K562 (cell line): ENCODE data around the gene SPRED2. TPM values are rescaled to one million over a fixed set of nuclear protein-coding genes. Genes with fewer than 3 reads are reported as not detected.

ENCODE experiments used
- CBFA2T2 ChIP-seq: fragments of 450-650 bp; conservative IDR thresholded peaks from 2 replicates; pipeline ENCODE4 v1.6.1; 2017; ENCODE audit warnings: mild to moderate bottlenecking
- CBX3 ChIP-seq, 2 experiments: IDR thresholded peaks; 1 replicate in 1 of 2; 2 replicates in 1 of 2; pipeline ENCODE4 v1.6.1; 2012; ENCODE audit warnings: inconsistent platforms in 2 of 2, low read length in 2 of 2, borderline replicate concordance in 1 of 2, control low read depth in 1 of 2
- CC2D1A ChIP-seq: fragments of 450-650 bp; IDR thresholded peaks from 2 replicates; pipeline ENCODE4 v1.6.1; 2017; ENCODE audit warnings: mild to moderate bottlenecking
- ELF1 ChIP-seq: fragments of 200-800 bp; sonication (Bioruptor generic); IDR thresholded peaks from 2 replicates; pipeline ENCODE4 v1.6.1; 2016; ENCODE audit warnings: missing genetic modification characterization, missing compliant biosample characterization
- FOS ChIP-seq: IDR thresholded peaks from 3 replicates; pipeline ENCODE4 v1.6.1; 2011; ENCODE audit not compliant: insufficient read length; ENCODE audit errors: extremely low read depth
- L3MBTL2 ChIP-seq: fragments of 450-650 bp; IDR thresholded peaks from 2 replicates; pipeline ENCODE4 v1.6.1; 2016; ENCODE audit warnings: mild to moderate bottlenecking, moderate library complexity
- POLR2AphosphoS2 ChIP-seq: IDR thresholded peaks from 2 replicates; pipeline ENCODE4 v1.6.1; 2012; ENCODE audit warnings: low read length, improper control_type of control experiment
- RBM14 ChIP-seq: fragments of 200-400 bp; formaldehyde crosslinking; IDR thresholded peaks from 2 replicates; pipeline ENCODE4 v1.6.1; 2018; ENCODE audit warnings: low read depth, mild to moderate bottlenecking, low read length, moderate library complexity, borderline replicate concordance; ENCODE audit not compliant: insufficient read depth
- TBL1XR1 ChIP-seq, 2 experiments: IDR thresholded peaks; 2 replicates each; pipeline ENCODE4 v1.6.1; 2012; ENCODE audit warnings: improper control_type of control experiment in 2 of 2, low read length in 2 of 2, mild to moderate bottlenecking in 1 of 2
- U2AF1 ChIP-seq: fragments of 200-400 bp; formaldehyde crosslinking; optimal IDR thresholded peaks from 2 replicates; pipeline ENCODE3; 2017; ENCODE audit warnings: mild to moderate bottlenecking, low read depth, low read length, moderate library complexity
- YBX1 ChIP-seq: fragments of 450-650 bp; IDR thresholded peaks from 2 replicates; pipeline ENCODE4 v1.7.1; 2016; ENCODE audit warnings: mild to moderate bottlenecking
- ZFP30 ChIP-seq: fragments of 250-450 bp; sonication (Bioruptor Pico); IDR thresholded peaks from 2 replicates; pipeline ENCODE4 v1.8.0; 2022; ENCODE audit warnings: moderate library complexity, mild to moderate bottlenecking, inconsistent platforms, borderline replicate concordance
- ZNF583 ChIP-seq: fragments of 250-450 bp; sonication (Bioruptor Pico); IDR thresholded peaks from 2 replicates; pipeline ENCODE4 v1.4.0; 2020
- polyA plus RNA-seq, 8 experiments: library from polyadenylated mRNA; depleted of rRNA in 4 of 8; stranded (reverse) in 5 of 8; unstranded in 3 of 8; fragments of >200 nt; fragmentation: Nextera tagmentation in 2 of 8; fragmentation: Illumina TruSeq in 1 of 8; extraction: Ambion mirVana in 2 of 8; extraction: Trizol in 1 of 8; gene quantifications; 2 replicates each; pipeline versions ENCODE4 v1.2.1 to v1.2.3, GENCODE V29; 2011 to 2014; ENCODE audit warnings: inconsistent platforms in 1 of 8, missing spikeins in 1 of 8
- total RNA-seq, 7 experiments: library from RNA; depleted of rRNA in 6 of 7; stranded (reverse); fragments of >200 nt in 6 of 7; fragmentation: Illumina TruSeq in 2 of 7; extraction: Trizol in 2 of 7; gene quantifications; 2 replicates each; pipeline versions ENCODE4 v1.2.1 to v1.2.3, GENCODE V29; 2011 to 2021; ENCODE audit warnings: low replicate concordance in 1 of 7
- TF ChIP-seq, protein P1 (sequence below): sonication (generic); formaldehyde crosslinking; IDR thresholded peaks from 2 replicates; pipeline ENCODE4 v1.8.0; 2022; ENCODE audit warnings: mild to moderate bottlenecking, missing genetic modification reagents
- TF ChIP-seq, protein P2 (sequence below), 2 experiments: fragments of 450-650 bp; formaldehyde crosslinking in 1 of 2; IDR thresholded peaks; 2 replicates each; pipeline versions ENCODE4 v1.4.0 to v1.6.1; 2014 to 2020; ENCODE audit warnings: mild to moderate bottlenecking in 2 of 2, borderline replicate concordance in 1 of 2, low read depth in 1 of 2
- TF ChIP-seq, protein P3 (sequence below): fragments of 450-650 bp; IDR thresholded peaks from 2 replicates; pipeline ENCODE4 v1.6.1; 2014; ENCODE audit warnings: low read depth, mild to moderate bottlenecking, moderate library complexity, borderline replicate concordance

SPRED2 gene
- total and polyA plus RNA-seq, 9 of the 15 experiments (the other 6 are each of a cell fraction or from before 2014, with no cell fraction given): 4.6 to 50.8 (median 14.1) TPM

DNA sequence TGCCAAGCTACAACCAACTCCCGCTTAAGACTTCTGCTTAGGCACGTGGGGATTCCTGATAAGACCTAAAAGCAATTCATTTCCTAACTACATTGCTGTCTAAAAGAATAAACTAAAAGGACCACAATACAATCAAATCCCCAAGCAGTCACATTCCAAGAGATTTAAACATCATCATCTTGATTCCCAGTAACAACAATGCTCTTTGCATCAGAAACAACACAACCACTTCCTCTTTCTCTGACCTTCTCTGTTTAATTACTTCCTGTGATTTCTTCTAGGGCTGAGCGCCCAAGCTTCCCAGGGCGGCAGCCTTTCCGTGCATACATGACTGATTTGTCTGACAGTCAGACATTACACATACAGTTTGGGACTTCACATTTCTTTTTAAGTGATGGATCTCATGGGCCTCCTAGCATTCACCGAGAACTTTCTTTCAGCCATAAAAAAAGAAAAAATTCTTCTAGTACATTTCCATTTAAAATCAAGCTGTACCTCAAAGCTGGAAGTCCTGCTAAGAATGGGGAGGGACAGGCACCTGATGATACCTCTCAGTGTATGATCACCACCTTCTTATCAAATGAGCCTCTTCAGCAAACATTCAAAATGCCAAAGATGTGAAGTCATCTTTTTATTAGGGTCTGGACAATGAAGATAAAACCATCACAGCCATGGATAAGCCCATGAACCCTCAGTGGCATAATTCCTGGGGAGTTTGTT lies 11.5 kb downstream of the SPRED2 start (continued):
- TF ChIP-seq, protein P1, sequence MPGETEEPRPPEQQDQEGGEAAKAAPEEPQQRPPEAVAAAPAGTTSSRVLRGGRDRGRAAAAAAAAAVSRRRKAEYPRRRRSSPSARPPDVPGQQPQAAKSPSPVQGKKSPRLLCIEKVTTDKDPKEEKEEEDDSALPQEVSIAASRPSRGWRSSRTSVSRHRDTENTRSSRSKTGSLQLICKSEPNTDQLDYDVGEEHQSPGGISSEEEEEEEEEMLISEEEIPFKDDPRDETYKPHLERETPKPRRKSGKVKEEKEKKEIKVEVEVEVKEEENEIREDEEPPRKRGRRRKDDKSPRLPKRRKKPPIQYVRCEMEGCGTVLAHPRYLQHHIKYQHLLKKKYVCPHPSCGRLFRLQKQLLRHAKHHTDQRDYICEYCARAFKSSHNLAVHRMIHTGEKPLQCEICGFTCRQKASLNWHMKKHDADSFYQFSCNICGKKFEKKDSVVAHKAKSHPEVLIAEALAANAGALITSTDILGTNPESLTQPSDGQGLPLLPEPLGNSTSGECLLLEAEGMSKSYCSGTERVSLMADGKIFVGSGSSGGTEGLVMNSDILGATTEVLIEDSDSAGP (CRISPR knock-in tag): no peak
- no peak for TF ChIP-seq ZNF583
- no peak for TF ChIP-seq U2AF1
- TF ChIP-seq, protein P2, sequence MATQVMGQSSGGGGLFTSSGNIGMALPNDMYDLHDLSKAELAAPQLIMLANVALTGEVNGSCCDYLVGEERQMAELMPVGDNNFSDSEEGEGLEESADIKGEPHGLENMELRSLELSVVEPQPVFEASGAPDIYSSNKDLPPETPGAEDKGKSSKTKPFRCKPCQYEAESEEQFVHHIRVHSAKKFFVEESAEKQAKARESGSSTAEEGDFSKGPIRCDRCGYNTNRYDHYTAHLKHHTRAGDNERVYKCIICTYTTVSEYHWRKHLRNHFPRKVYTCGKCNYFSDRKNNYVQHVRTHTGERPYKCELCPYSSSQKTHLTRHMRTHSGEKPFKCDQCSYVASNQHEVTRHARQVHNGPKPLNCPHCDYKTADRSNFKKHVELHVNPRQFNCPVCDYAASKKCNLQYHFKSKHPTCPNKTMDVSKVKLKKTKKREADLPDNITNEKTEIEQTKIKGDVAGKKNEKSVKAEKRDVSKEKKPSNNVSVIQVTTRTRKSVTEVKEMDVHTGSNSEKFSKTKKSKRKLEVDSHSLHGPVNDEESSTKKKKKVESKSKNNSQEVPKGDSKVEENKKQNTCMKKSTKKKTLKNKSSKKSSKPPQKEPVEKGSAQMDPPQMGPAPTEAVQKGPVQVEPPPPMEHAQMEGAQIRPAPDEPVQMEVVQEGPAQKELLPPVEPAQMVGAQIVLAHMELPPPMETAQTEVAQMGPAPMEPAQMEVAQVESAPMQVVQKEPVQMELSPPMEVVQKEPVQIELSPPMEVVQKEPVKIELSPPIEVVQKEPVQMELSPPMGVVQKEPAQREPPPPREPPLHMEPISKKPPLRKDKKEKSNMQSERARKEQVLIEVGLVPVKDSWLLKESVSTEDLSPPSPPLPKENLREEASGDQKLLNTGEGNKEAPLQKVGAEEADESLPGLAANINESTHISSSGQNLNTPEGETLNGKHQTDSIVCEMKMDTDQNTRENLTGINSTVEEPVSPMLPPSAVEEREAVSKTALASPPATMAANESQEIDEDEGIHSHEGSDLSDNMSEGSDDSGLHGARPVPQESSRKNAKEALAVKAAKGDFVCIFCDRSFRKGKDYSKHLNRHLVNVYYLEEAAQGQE (IDR thresholded peaks at IDR 0.05; ENCODE audit: borderline replicate concordance): 0 out of 2 replicates have a peak, but pooled peaks have one; percentile 8
- TF ChIP-seq, protein P2 (CRISPR knock-in tag; IDR thresholded peaks at IDR 0.05; ENCODE audit: low read depth): no peak
- no peak for TF ChIP-seq POLR2AphosphoS2
- no peak for TF ChIP-seq CBX3 (IDR thresholded peaks at IDR 0.05; ENCODE audit: borderline replicate concordance in 1 of 2, low read length in 2 of 2)
- TF ChIP-seq, protein P3, sequence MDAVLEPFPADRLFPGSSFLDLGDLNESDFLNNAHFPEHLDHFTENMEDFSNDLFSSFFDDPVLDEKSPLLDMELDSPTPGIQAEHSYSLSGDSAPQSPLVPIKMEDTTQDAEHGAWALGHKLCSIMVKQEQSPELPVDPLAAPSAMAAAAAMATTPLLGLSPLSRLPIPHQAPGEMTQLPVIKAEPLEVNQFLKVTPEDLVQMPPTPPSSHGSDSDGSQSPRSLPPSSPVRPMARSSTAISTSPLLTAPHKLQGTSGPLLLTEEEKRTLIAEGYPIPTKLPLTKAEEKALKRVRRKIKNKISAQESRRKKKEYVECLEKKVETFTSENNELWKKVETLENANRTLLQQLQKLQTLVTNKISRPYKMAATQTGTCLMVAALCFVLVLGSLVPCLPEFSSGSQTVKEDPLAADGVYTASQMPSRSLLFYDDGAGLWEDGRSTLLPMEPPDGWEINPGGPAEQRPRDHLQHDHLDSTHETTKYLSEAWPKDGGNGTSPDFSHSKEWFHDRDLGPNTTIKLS: no peak
- TF ChIP-seq FOS: no peak
- no peak for TF ChIP-seq YBX1
- TF ChIP-seq CC2D1A: no peak
- TF ChIP-seq ELF1: 0 out of 2 replicates have a peak, but pooled peaks have one; percentile 39
- TF ChIP-seq TBL1XR1 (IDR thresholded peaks at IDR 0.05; ENCODE audit: low read length in 2 of 2): peak in 1 of 2 experiments; percentile 56; a peak in 2 of 4 replicates
- peak; percentile 34 for TF ChIP-seq CBFA2T2
- no peak for TF ChIP-seq ZFP30 (CRISPR knock-in tag)
- peak; percentile 39; the same call in 1 of the 2 replicates for TF ChIP-seq L3MBTL2
- TF ChIP-seq RBM14: no peak
